Activated CD4-positive, alpha-beta T cell treated with anti-CD3 and anti-CD28 coated beads for 4 hours (primary cell): ENCODE results near the gene KIAA1755.

Experiments
- DNase-seq, 2 donors: peaks; one replicate each; pipeline ENCODE4 v3.0.0-alpha.2; 2020

KIAA1755 gene

DNA sequence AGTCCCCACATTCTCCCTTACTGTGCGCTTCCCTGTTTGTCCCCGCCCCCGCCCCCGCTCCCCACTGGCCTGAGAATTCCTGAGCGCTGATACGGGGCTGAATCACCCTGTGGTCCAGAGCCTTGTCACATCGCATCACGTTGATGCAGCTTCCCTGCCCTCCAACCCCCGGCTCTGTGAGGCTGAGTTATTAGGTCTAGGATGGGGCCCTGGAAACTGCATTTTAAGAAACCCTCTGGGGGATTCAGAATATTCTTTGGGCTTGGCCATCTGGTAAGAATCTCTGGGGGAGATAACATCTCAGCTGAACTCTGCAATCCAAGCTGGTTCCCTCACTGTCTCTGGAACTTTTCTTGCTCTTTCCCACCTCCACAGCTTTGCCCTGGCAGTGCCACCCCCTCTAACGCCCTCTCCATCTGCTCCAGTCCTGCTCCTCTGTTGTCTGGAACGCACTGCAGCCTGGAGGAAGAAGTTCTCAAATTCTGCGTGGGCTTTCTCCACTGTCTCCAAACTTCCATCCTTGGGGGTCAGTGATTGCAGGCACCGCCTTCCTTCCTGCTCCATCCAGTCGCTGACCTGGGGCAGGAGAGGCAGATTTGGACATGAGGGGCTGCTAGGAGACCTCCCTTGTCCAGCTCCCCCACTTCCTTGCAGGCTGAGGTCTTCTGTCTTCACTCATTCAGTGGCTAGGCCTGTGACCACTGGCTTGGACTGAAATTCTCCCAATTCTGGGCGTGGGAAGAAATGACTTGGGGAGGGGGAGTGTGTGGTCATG, 42.6 kb downstream of the KIAA1755 start:
- no peak for DNase-seq

DNA sequence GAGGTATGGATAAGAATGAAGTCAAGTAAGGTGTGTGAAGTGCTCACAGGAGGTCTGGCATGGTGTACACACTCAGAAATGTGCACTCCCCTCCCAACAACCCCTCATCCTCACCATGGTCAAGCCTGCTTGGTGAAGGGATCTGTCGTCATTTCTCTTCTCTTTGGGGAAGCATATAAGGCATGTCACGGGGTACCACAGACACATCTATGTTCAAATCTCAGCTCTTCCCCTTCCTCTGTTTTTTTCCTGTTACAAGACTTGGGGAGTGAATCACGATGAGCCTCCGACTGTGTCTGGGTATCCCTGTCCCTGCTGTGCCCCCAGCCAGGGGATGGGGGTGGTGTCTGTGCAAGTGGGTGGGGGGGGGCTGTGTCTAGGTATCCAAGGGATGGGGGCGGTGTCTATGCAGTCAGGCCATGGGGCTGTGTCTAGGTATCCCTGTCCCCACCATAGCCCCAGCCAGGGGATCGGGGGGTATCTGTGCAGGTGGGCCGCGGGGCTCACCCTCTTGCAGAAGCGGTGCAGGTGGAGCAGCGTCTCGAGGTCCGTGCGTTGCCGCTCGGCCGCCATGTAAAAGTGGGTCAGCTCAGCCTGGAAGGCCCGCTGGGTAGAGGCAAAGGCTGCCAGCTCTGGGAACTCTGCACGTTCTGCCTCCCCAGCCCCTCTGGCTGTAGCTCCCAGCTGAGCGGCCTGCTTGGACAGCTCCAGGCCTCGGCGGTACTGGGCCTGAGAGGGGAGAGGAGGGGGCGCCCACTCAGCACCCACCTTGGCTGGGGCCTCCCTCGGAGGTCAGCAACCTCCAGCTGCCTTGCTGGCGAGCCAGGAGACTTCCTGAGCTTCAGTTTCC, 43.6 kb downstream of the KIAA1755 start:
- DNase-seq, result no peak

DNA sequence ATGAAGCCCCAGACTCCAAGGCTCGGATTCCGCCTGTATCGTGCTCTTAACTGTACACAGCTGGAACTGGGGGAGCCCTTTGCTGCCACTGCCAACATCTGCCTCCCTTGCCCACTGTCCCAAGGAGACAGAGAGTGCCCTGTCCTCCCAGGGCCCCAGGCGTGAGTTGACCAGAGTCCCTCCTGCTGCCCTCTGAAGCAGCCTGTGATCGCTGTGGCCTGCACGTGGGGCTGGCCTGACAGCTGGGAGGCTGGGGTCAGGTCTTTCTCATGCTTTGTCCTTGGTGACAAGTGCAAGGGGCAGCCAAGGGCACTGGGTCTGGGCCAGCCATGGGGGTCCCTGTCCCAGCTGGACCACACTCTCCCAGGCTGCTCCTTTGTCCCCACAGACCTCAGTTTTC, 44.3 kb downstream of the KIAA1755 start:
- no peak for DNase-seq

DNA sequence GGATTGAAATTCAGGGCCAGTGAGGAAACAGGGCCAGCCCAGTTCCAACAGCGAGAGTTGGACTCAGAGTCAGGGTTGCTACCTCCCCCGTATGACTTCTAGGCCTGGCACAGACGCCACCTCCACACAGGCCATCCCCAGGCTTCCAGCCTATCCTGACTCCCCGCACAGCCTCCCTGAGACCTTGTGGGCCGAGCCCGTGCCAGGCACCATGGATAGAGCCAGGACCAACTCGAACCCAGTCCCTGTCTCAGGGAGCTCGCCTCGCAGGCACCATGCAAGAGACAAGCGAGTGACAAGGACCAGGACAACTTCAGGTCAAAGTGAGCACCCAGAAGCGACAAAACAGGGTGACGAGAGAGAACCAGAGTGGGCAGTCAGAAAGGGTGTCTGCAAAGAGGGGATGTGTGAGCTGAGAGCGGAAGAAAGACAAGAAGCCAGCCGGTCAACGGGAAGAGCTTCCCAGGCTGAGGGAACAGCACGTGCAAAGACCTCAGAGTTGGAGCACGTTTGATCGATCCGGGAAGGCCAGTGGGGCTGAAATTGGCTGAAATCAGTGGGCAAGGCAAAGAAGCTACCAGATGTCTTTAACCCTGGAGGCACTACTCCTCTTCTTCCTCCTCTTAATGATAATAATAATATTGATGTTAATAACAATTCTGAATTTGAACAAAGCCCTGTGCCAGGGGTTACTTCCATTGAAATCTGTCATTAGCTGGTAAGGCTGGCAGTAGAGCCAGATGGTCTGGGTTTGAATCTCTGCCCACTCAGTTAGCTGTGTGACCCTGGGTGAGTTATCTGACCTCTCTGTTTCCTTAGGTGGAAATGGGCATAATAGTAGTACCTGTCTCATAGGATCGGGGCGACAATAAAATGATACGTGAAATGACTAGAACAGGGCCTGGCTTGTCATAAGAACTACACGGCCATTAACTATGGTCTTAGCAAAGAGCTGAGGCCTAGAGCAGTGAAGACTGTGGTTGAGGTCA, 45.0 kb downstream of the KIAA1755 start:
- no peak for DNase-seq

DNA sequence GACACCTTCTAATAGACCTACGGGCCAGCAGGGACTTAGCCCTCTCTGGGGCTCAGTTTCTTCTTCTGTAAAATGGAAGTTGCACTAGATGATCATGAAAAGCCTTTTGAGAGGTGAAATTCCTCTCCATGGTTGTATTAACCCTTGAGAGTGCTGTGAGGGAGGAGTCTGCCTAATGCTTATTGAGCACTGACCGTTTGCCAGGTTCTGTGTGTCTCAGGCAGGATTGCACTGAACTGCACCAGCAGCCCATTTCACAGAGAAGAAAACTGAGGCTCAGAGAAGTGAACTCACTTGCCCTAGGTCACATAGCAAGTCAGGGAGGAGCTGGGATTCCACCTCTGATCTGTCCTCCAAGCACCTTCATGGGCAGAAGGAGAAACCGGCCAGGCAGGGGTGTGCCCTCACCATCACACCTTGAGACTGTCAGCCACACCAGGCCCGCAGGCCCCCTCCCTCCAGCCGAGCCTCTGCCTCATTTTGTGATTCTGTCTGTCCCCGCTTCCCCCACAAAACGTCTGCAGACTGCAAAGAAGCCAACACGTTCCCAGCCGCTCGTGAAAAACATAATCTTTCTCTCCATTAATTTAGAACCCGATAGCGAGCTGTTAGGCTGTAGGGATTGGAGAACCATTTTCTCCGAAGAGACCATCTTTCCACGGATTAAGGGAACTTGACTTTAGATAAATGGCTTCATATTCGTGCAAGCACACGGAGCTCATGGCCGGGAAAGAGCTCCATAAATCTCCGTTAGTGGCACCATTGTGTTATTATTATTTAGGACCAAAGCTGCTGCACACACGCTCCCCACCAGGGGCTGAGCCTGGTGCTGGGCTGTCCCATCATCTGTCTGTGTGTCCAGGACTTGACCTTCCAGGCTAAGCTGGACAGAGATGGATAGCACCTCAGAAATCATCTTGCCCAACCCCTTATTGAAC, 46.0 kb downstream of the KIAA1755 start:
- DNase-seq, result no peak

DNA sequence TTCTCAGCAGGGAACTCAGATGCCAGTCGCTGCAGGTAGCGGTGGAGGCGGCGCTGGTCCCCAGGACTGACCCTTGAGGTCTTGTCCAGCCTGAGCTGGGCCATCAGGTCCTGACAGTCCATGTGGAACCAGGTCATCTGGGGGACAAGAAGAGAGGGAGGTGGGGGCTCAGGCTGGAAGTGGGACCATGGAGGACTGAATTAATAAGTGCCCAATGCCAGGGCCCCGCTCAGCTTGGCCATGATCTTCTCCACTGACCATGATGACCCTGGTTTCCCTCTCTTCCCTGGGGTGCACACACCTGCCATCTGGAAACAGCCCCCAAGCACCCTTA, 47.0 kb downstream of the KIAA1755 start:
- no peak for DNase-seq

DNA sequence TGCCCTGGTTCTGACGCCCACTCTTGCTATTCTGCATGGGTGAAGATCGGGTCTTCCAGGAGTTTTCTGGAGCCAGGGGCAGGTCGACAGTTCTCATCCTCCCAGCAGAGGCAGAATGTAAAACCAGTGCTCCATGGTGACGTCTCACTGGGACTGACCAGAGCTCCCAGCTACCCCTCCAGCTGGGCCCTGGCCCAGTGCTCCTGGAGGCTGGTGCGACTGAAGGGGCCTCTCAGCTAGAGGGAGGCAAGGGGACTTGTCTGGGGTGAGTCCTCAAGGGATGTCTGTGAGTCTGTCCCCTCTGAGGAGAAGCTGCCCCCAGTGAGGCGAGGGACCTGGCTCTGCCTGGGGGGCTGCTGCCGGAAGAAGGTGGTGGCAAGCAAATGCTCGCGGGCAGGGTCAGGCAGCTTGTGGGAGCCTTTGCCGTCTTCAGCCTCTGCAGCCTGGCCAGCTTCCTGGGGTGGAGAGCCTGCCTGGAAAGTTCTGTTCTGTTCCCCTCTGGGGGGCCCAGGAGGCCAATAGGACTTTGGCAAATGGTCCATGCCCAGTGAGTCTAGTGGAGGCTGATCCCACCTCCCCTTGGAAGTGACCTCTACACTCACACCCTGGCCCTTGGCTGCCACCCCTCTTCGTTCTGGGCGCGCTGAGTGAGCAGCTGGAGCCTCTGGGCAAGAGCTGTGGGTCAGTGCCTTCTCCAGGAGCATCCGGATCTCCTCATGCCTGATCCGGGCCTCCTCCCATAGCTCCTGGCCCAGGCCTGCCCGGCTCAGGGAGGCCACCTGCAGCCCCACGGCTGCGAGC, 47.5 kb downstream of the KIAA1755 start:
- no peak for DNase-seq

DNA sequence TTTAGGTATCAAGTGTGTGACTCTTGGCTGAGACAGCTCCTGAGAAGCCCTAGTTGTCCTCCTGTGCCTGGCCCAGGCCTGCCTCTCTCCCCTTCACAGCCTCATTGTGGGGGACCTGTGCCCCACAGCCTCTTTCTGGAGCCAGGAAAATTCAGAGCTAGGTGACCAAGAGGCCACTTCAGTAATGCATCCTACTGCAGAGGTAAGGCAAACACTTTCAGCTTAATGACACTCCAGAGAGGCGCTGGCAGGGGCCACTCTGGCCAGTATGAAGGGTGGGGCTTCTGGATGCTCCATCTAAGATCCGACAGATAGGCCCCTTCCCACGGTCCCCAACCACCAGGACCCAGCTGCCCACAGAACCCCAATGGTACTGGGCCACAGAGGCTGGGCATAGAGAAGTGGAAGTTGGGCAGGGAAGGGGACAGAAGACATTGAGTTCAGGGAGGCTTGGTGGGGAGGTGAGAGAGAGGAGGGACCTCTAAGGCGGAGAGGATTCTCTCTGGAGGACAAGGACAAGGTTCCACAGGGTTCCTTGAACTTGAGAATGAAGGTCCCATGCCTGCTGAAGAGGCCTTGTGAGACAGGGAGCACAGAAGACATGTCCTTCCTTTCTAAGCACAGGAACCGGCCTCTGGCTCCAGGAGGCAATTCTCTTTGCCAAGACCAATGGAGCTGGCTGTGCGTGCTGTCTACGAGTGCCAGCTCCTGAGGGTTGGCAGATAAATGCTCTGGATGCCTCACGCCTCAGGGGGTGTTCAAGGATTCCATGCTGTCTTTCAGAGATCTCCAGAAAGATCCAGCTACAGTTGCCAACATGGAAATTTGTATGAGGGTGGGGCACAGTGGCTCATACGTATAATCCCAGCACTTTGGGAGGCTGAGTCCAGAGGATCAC, 49.1 kb downstream of the KIAA1755 start:
- no peak for DNase-seq

DNA sequence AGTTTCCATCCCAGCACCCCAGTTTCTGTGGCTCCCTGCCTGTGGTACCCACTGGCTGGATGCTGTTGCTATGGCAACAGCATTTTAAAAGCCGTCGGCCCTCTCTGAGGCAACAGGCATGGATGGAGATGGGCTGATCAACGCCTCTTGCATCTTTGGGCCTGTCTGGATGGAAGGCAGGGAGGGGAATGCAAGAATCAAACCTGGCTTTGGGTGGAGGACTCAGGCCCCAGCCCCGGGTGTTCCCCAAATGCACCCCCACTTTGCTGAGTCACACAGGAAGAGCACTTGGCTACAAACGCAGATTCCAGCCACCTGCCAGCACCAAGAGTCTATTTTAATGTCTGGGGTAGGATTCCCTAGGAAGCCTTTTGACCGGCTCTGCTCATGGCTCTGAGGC, 49.8 kb downstream of the KIAA1755 start:
- no peak for DNase-seq

DNA sequence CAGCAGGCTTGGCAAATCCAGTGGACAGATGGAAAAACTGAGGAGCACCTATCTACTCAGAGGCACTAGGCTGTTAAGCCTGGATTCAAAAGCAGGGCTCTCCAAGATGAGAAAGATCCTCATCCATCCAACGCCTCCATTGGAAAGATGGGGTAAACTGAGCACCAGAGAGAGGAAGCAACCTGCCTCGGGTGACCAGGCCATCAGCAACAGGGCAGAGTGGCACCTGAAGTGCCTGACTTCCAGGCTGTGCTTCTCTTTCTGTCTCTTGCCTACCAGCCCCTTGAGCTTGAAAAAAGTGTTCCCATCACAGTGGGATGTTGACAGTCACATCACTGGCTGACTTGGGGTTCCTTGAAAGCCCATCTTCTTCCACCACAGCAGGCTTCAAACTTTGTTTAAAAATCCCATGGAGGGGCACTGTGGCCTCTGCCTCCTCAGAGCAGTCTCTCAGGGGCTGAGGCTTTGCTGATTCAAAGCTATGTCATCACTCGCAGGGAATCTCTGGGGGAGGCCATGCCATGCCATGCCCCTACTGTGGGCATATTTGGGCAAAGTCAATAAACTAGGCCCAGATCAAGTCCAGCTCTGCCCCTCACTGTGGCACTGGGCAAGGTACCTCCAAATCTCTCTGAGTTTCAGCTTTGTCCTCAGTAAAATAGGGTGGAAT, 50.7 kb downstream of the KIAA1755 start:
- no peak for DNase-seq

DNA sequence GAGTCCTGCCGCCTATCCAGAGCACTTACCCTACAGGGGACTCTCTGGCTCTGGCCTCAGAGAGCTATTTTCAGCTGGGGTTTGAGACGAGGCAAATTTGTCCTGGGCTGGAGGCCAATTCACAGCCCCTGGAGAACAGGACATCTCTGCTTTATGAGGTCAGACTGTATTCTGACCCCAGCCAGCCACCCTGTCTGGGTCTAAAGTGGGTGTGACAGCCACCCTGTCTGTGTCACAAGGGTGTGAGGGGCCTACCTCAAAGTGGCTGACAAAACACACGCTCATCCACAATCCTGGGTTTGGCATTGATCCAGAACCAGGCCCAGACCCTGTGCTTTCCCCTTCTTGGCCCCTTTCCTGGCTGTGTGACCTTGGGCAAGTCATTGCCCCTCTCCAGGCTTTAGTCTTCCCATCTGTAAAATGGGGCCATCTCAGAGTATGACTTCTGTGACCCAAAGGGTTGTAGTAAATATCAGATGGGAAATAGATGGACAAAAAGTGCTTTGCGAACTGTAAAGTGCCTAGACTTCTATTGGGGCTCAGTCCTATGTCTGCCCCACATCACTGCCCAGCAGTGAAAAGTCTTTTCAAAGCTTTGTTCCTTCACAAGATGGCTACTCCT, 51.4 kb downstream of the KIAA1755 start:
- DNase-seq, result no peak

DNA sequence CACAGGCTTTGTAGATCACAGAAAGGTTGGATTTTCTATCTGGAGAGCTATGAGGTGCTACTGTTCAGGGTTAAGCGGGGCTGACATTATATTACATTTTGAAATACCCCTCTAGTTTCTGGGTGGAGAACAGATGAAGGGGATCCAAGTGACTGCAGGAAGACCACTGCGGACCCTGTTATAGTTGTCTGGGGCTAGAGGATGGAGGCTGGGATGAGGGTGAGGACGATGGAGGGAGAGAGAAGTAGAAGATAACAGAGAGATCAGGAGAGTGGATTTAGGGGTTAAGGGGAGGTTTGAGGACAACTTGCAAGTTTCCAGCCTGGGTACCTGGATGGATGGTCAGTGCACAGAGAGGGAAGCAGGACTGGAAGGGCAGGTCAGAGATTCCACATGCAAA, 52.0 kb downstream of the KIAA1755 start:
- DNase-seq, result no peak

DNA sequence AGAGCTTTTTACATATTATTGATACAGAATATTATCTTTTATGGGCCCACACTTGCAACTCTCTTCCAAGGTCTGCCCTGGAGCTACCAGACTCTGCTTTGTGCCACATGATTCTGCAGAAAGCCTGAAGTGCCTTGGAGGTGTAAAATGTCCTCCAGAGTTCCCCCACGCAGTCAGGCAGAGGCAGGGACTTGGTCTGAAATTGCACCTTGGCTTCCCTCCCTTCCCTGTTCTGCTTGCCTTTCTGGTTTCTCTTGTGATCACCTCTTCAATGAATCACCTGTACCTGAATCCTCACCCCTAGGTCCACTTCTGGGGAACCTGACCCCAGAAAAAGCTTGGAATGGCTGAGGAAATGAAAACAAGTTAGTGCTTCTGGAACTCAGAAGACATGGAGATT, 52.4 kb downstream of the KIAA1755 start:
- DNase-seq, result no peak

DNA sequence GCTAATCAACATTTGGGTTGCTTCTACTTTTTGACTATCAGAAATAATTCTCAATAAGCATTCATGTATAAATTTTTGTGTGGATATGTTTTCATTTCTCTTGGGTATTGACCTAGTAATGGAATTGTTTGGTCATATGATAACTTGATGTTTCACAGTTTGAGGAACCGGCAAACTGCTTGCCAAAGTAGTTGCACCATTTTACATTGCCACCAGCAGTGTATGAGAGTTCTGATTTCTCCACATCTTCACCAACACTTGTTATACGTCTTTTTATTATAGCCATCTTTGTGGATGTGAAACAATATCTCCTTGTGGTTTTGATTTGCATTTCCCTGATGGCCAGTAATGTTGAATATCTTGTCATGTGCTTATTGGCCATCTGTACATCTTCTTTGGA, 52.9 kb downstream of the KIAA1755 start:
- DNase-seq, result no peak

DNA sequence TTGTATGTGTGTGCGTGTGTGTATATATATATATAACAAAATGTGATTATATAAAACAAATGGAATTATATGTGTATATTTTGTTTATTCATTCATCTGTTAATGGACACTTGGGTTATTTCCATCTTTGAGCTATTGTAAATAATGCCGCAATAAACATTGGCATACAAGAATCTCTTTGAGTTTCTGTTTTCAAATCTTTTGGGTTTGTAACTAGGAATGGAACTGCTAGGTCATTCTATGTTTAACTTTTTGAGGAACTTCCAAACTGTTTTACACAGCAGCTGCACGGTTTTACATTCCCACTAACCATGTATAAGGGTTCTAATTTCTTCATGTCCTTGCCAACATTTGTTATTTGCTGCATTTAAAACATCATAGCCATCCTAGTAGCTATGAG, 55.5 kb downstream of the KIAA1755 start:
- no peak for DNase-seq

DNA sequence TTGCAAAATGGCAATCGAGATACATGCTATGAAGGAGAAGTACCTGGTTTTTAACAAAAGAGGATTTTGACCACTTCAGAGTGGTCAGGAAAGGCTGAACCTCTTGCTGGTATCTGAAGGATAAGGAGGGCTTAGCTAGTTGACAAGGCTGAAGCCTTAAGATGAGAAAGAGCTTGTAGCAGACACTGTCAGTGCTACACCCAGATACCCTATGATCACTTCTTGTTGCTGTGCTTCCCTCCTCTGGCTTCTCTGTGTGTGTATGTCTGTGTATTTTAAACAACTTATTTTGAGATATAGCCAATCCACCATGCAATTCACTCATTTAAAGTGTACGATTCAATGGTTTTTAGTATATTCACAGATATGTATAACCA, 56.6 kb downstream of the KIAA1755 start:
- no peak for DNase-seq

DNA sequence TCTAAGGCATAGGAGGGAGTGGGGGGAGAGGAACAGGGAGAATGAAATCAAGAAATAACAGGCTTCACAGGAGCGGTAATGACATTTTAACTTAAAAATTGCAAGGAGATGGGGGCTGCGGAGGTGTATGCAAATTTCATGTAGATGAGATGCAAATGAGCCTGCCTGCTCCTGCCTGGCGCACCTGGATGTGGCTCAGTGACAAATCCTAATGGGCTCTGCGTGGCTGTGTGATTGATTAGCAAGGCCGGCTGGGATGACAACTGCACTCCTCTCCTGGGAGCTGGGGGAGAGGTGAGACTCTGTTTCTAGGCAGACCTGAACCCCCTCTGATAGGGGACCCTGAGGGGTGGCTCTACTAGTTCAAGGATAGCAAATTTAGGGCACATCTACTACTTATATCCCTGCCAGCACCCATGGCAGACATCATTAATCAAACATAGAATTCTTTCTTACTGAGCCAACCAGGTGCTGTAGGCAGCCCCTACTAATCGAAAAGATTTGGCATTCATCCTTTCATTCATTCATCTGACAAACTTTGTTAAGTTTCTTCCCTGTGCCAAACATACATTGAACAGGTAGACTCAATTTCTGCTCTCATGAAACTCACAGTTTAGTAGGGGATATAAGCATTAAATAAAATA, 57.1 kb downstream of the KIAA1755 start:
- no peak for DNase-seq

DNA sequence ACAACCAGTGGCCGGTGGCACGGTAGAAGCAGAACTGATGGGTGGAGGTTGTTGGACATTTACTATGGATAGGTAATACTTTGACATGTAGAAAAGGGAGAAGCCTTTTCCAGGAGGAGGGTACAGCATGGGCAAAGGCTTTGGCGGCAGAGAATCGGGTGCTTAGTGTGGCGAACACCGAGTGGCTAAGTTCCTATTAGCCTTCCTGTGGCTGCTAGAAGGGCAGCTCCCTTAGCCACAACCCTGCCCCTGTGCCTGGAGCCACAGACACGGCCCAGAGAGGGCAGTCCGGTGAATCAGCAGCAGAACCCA, 57.6 kb downstream of the KIAA1755 start:
- no peak for DNase-seq
